NCI-H1105 treated with DMSO at 0.1 percent for 48 hours (cell line): Measurements from ENCODE around the gene MKI67.
"Not testable (repeated sequence)": the region's sequence is repeated elsewhere in the genome, so short reads cannot be mapped to it uniquely, and the experiment has no call there.

Experiments used
- DNase-seq: peaks from one replicate; lab custom pipeline; 2025; lab: John Stamatoyannopoulos, UW

MKI67 gene

GRCh38 chr10:128109707-128110106 lies 16.5 kb downstream of the MKI67 start:
- DNase-seq: no peak

GRCh38 chr10:128105383-128105782 lies 20.8 kb downstream of the MKI67 start:
- DNase-seq: no peak

DNA sequence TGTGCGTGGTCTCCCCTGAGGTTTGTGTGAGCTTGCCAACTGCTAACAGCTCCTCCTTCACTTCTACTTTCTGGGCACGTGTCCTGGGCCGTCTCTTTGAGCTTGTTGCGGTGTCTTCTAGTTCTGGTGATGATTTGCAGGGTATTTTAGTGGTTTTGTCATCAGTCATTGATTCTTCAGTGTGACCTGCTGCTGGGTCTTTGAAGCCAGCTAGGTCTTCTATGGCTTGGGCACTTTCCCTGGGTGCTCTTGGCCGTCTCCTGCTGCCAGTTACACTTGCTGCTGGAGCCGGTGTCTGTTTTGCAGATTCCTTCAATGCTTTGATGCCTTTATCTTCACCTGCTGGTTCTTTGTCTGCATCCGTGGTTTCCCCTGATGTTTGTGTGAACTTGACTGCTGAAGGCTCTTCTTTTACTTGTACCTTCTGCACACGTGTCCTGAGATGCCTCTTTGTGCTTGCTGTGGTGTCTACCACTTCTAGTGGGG lies 23.0 kb downstream of the MKI67 start:
- DNase-seq: no peak

DNA sequence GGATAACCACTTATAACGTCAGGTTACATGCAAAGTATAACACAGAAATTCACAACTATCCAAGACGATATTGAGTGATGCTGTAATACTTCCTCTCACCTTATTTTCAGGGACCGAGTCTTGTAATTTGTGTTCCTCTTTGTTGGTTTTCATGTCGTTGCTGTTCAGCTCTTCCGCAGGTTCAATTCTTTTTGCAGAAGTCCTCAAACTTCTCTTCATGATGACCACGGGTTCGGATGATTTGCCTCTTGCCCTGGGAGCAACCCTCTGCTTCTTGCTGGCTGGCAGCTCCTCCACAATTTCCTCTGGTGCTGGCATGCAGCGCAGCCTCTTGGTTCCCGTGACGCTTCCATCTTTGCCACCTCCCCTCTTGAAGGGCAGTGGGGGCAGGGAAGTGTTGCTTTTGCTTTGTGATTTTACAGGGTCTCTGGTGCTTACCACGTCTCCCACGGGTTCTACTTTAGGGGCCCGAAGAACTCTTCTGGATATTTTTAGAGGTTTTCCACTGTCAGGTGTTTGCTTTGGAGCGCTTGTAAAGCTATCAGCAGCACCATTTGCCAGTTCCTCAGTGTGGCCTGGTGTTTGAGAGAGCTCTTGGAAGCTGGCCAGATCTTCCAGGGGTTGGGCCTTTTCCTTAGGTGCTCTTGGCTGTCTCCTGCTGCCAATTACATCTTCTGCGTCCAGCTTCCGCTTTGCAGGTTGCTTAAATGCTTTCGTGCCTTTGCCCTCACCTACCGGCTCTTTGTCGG lies 23.6 kb downstream of the MKI67 start:
- DNase-seq: no peak

GRCh38 chr10:128101901-128102300 lies 24.3 kb downstream of the MKI67 start:
- no peak for DNase-seq

- DNase-seq: no peak
These were observed 26.3 kb downstream of the MKI67 start for GRCh38 chr10:128099901-128100300.

- DNase-seq: no peak
These were observed 27.6 kb downstream of the MKI67 start for GRCh38 chr10:128098631-128099030.

DNA sequence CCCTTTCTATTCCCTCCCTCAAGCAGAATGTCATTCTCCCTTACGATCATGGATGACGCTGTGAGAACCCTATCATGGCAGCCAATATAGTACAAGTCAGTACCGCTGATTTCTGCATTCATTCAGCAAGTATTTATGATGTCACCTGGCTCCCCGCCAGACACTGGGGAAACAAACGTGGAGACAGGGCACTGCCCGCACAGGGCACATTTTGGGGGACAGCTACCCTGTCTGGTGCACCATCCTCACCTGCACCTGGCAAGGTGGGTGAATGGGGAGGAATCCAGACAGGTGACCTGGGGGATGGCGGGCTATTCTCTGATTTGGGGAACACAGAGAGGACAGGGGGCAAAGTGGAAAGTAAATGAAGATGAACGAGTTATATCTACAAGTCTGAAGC lies 28.4 kb downstream of the MKI67 start:
- no peak for DNase-seq

DNA sequence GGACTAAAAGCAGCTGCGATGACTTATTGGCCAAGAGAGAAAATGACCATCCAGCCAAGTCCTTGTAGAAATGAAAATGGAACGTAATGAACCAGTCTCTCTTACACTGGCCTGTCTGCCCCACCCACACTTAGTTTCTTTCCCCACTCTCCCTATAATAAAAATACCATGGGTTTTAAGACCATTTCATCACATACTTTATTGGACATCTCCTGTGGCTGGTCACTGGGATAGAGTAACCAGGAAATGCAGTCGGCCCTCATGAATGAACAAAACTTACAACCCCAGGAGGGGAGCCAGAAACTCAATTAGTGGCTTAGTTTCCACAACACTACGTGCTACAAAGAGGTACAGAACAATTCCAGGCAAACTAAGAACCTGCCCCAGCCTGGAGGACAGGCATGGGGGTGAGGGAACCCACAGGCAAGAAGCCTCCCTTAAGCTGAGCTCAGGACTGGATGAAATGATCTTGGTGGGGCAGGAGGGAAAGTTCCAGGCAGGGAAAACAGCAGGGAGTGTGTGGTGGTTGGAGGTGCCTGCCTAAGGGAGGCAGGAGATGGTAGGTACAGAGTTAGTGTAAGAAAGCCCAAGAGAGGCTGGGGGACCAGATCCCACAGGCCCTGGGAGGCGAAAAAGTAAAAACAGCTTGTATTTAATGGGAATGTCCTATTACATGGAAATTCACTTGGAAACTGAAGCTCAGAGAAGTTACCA lies 29.6 kb downstream of the MKI67 start:
- DNase-seq: no peak

DNA sequence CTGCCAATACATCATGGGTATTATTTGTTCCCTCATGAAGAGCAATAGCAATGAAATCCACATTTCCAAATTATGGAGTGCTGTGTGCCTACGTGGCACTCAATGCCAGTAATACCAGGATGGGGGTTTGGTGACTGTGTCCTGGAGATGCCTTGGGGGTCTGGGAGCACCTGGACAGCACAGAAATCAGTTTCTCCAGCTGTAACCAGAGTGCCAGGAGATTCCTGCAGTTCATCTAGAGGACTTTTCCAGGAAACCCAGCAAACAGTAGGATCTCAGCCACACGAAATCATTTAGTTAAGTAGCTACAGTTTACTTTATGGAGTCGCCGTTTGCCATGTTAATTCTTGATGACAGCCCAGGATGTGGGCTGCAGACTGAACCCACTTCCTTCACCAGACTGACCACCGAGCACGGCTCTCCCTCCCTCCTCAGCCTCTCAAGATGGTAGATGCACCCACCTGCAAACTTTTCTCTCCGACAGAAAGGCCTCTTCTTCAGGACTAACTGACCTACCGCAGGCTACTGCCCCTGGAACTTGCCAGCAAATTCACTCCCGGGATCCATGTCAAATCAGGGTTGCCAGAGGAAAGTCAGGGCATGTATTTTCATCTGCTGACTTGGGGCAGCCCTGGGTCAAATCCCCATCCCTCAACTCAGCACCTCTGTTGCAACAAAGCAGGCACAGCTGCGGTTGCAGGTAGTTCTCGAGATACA lies 30.3 kb downstream of the MKI67 start:
- no peak for DNase-seq

- DNase-seq: no peak
These were observed 31.0 kb downstream of the MKI67 start for GRCh38 chr10:128095027-128095752.

DNA sequence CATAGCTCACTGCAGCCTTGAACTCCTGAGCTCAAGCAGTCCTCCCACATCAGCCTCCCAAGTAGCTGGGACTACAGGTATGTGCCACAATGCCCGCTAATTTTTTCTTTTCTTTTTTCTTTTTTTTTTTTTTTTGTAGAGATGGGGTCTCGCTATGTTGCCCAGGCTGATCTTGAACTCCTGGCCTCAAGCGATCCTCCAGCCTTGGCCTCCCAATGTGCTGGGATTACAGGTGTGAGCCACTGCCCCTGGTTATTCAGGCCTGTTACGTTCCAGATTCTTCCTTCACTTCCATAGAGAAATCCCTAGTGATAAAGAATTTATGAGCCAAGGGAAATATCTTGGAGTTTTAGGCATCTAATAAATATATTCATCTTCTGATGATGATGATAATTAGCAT lies 31.6 kb downstream of the MKI67 start:
- not testable (repeated sequence) for DNase-seq

DNA sequence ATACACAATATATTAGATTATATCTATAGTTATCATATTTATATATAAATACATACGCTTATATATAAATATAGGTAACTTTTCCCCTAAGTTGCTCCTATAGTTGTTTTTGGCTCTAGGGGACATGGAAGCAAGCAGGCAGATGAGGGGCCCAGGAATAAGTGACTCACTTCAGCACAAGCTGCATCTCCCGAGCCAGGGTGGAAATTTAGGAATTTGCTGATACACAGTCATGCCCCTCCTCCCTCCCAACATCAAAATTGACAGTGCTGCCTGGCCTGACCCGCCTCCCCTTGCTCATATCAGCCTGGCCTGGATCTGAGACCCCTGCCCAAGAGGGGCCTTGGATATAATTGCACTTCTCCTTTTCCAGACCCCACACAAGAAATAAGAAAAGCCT lies 33.8 kb downstream of the MKI67 start:
- DNase-seq: no peak

GRCh38 chr10:128091636-128092210 lies 34.5 kb downstream of the MKI67 start:
- no peak for DNase-seq

DNA sequence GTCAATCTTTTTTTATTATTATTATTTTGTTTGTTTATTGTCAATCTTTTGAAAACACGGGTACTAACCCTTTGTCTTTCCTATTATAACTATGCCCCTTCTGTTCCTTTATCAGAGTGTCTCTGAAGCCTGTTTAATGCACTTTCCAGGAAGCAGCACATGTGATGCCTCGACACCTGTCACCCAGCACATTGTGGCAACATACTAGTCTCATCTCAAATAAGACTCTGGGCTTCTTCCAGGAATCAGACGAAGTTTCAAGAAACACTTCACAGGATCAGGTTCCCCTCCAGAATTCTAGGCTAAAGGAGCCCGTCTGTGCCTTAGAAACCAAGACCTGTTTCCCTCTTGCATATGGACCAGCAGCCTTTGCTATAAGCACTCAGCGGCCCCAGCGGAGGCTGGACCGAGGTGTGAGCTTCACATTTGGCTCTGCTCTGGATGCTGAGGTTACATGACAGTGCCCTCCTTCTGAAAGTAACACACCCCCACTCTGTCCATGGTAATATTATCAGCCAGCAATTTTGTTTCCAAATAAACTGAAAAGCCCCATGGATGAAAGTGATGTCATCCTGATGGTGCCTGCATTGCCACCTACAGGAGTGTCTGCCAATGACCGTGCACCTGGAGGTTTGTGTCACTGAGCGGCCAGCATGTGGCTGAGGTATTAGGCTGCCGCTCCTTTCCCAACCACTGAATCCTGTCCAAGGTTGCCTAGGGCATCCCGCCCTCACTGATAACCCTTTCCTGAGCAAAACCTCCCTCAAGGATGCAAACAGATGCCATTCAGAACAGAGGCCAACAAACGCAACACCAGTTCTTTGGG lies 38.1 kb downstream of the MKI67 start:
- no peak for DNase-seq

DNA sequence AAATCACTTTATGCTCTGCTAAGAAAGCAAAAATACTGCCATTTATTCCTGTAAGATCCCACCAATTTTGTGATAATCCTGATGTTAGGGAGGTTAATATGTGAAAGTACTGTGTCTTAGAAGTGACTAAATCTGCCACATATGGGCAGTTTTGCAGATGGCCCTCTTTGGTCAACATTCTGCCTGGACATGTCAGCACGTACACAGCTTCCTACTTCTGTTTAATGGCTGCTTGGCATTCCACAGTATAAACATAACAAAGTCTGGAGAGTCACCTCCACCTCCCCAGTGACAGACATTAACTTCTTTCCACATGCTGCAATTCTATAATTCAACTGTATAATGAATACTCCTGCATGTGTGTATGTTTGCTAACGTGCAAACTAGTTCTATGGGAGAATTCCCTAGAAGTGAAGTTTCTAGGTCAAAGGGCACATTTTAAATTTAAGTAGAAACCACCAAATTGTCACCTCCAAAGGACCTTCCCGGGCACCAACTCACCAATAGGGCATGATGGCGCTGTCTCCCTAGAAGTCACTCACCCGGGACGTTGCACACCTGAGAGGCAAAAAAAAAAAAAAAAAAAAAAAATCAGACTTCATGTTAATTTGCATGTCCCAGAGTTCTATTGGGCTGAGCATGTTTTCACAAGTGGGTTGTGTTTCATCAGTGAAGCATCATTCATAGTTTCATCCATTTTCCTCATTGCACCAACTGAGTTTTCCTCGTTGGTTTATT lies 38.9 kb downstream of the MKI67 start:
- DNase-seq: no peak

DNA sequence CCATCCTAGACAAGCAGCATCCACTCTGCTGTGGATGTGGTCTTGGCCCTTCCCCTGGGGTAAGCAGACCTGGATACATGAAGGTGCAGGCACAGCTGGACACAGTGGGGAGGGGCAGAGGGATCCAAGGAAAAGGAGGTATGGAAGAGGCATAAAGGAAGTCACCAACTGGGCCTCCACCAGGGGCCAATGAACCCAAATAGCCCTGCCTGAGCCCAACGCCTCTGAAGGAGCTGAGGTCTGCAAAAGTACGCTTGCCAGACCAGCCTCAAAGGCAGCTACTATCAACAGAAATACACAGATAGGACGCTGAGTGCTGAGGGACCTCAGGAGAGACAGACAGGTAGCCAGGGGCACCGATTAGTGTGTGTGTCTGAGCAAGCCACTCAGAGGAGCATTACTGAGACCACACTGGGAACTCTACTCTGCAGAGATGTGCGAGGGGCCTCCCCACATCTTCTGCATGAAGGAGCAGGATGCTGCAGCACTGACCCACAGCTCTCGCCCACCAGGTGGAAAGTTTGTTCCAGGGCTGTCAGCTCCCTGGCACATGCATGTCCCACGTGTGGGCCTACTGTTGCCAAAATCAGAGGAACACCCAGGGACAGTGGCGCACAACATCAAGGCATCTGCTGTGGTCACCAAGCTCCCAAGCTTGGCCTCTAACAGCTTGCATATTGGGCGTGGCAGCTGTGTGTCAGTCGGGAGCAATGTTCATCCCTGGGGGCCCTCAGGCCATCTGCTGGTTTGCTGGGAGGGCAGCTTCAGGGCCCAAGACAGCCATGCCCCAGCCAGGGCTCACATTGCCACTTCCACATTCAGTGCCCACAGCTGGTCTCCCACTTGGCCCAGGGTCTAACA lies 40.0 kb downstream of the MKI67 start:
- DNase-seq: no peak

- no peak for DNase-seq
These were observed 41.2 kb downstream of the MKI67 start for GRCh38 chr10:128084991-128085390.

- no peak for DNase-seq
These were observed 41.9 kb downstream of the MKI67 start for GRCh38 chr10:128084364-128084763.
